ENCODE results near the gene BANP. TPM values are rescaled to one million over a fixed set of nuclear protein-coding genes. Genes with fewer than 3 reads are reported as not detected.
"Not testable (repeated sequence)": the region's sequence is repeated elsewhere in the genome, so short reads cannot be mapped to it uniquely, and the experiment has no call there.

Gene BANP
- polyA plus RNA-seq, 4 donors, result 10.5 to 15.7 (median 11.6) TPM

- 93 to 96% (median 94%) methylated on average over 11 to 12 of the region's 12 CpGs for WGBS, 3 donors
- H3K27ac ChIP-seq (ENCODE audit: low read depth in 1 of 3, low read length in 2 of 3), result no peak overlapping the region
- H3K4me1 ChIP-seq (ENCODE audit: control insufficient read depth in 3 of 3, insufficient read depth in 2 of 3, low read depth in 1 of 3, low read length in 2 of 3), result no peaks in the 10 kb centered on the region
- peaks cover 0 to 50% (median 5%) of the 10 kb centered on the region in 3 donors for H3K36me3 ChIP-seq (ENCODE audit: control insufficient read depth in 3 of 3, insufficient read depth in 2 of 3, low read depth in 1 of 3, low read length in 3 of 3)
- H3K9me3 ChIP-seq (ENCODE audit: control insufficient read depth in 2 of 2, insufficient read depth in 1 of 2, low read depth in 1 of 2, low read length in 1 of 2), result no peaks in the 10 kb centered on the region
- no peak overlapping the region for H3K4me3 ChIP-seq (ENCODE audit: low read depth in 1 of 3, low read length in 3 of 3)
- FAIRE-seq, result no peak
- no peaks in the 10 kb centered on the region for H3K27me3 ChIP-seq (ENCODE audit: control insufficient read depth in 3 of 3, insufficient read depth in 3 of 3, low read length in 3 of 3)
- DNase-seq, result no peak
Observed at GRCh38 chr16:88023366-88023765, 72.1 kb downstream of the BANP start.

DNA sequence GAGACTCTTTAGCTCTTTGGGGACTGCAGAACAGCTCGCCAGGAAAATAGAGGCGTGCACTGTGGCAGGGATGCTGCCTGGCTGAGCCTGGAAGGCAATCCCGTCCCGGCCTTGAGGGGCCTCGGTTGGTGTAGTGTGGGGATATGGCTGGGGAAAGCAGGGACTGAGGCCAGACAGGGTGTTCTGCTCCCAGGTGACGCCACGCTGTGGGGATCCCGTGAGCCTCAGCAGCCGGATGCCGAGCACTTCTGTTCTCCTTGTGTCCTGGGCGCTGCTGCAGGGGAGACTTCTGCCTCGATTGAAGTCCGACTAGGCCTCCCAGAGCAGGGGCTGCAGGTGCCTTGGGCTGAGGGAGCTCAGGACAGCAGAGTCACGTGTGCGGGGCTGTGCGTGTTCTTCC lies 72.6 kb downstream of the BANP start:
- WGBS, 3 donors, result 96 to 97% (median 97%) methylated on average over 16 of the region's 16 CpGs
- no peak for FAIRE-seq

GRCh38 chr16:88024491-88025085 lies 73.4 kb downstream of the BANP start:
- 79 to 86% (median 85%) methylated on average over 21 of the region's 21 CpGs for WGBS, 3 donors
- not testable (repeated sequence) for H3K27me3 ChIP-seq (ENCODE audit: control insufficient read depth in 3 of 3, insufficient read depth in 3 of 3, low read length in 3 of 3); H3K27ac ChIP-seq (ENCODE audit: low read depth in 1 of 3, low read length in 2 of 3); FAIRE-seq; H3K9me3 ChIP-seq (ENCODE audit: control insufficient read depth in 2 of 2, insufficient read depth in 1 of 2, low read depth in 1 of 2, low read length in 1 of 2); H3K4me1 ChIP-seq (ENCODE audit: control insufficient read depth in 3 of 3, insufficient read depth in 2 of 3, low read depth in 1 of 3, low read length in 2 of 3); H3K4me3 ChIP-seq (ENCODE audit: low read depth in 1 of 3, low read length in 3 of 3)
- DNase-seq, result peak in 1 of 2 donors; percentile 24
- H3K36me3 ChIP-seq (ENCODE audit: control insufficient read depth in 3 of 3, insufficient read depth in 2 of 3, low read depth in 1 of 3, low read length in 3 of 3), result peaks cover 0 to 42% (median 5%) of the 10 kb centered on the region in 3 donors

More for the DNA sequence above, 72.6 kb downstream of the BANP start:
- Histone ChIP-seq H3K36me3 (ENCODE audit: control insufficient read depth in 3 of 3, insufficient read depth in 2 of 3, low read depth in 1 of 3, low read length in 3 of 3) (peaks cover 0 to 46% (median 5%) of the 10 kb centered on the region in 3 donors), H3K27me3 (ENCODE audit: control insufficient read depth in 3 of 3, insufficient read depth in 3 of 3, low read length in 3 of 3) (no peaks in the 10 kb centered on the region), H3K4me1 (ENCODE audit: control insufficient read depth in 3 of 3, insufficient read depth in 2 of 3, low read depth in 1 of 3, low read length in 2 of 3) (no peaks in the 10 kb centered on the region), H3K4me3 (ENCODE audit: low read depth in 1 of 3, low read length in 3 of 3) (no peak overlapping the region), H3K27ac (ENCODE audit: low read depth in 1 of 3, low read length in 2 of 3) (no peak overlapping the region), H3K9me3 (ENCODE audit: control insufficient read depth in 2 of 2, insufficient read depth in 1 of 2, low read depth in 1 of 2, low read length in 1 of 2) (no peaks in the 10 kb centered on the region)
- no peak for DNase-seq

GRCh38 chr16:88025086-88025492 lies 73.9 kb downstream of the BANP start:
- DNase-seq; FAIRE-seq; H3K4me1 ChIP-seq (ENCODE audit: control insufficient read depth in 3 of 3, insufficient read depth in 2 of 3, low read depth in 1 of 3, low read length in 2 of 3); H3K27me3 ChIP-seq (ENCODE audit: control insufficient read depth in 3 of 3, insufficient read depth in 3 of 3, low read length in 3 of 3); H3K4me3 ChIP-seq (ENCODE audit: low read depth in 1 of 3, low read length in 3 of 3); H3K9me3 ChIP-seq (ENCODE audit: control insufficient read depth in 2 of 2, insufficient read depth in 1 of 2, low read depth in 1 of 2, low read length in 1 of 2): not testable (repeated sequence)
- H3K27ac ChIP-seq (ENCODE audit: low read depth in 1 of 3, low read length in 2 of 3), result peak overlapping the region in 1 of 3 donors; percentile 40
- H3K36me3 ChIP-seq (ENCODE audit: control insufficient read depth in 3 of 3, insufficient read depth in 2 of 3, low read depth in 1 of 3, low read length in 3 of 3), result peaks cover 0 to 42% (median 5%) of the 10 kb centered on the region in 3 donors
- WGBS, 3 donors, result 65 to 85% (median 67%) methylated on average over 10 of the region's 10 CpGs

- H3K9me3 ChIP-seq (ENCODE audit: control insufficient read depth in 2 of 2, insufficient read depth in 1 of 2, low read depth in 1 of 2, low read length in 1 of 2); DNase-seq; H3K27me3 ChIP-seq (ENCODE audit: control insufficient read depth in 3 of 3, insufficient read depth in 3 of 3, low read length in 3 of 3); H3K4me3 ChIP-seq (ENCODE audit: low read depth in 1 of 3, low read length in 3 of 3); FAIRE-seq; H3K27ac ChIP-seq (ENCODE audit: low read depth in 1 of 3, low read length in 2 of 3); H3K4me1 ChIP-seq (ENCODE audit: control insufficient read depth in 3 of 3, insufficient read depth in 2 of 3, low read depth in 1 of 3, low read length in 2 of 3): not testable (repeated sequence)
- peaks cover 0 to 39% (median 5%) of the 10 kb centered on the region in 3 donors for H3K36me3 ChIP-seq (ENCODE audit: control insufficient read depth in 3 of 3, insufficient read depth in 2 of 3, low read depth in 1 of 3, low read length in 3 of 3)
- WGBS, 3 donors, result 92 to 95% (median 94%) methylated on average over 24 of the region's 24 CpGs
Observed at GRCh38 chr16:88025828-88026555, 74.8 kb downstream of the BANP start.

DNA sequence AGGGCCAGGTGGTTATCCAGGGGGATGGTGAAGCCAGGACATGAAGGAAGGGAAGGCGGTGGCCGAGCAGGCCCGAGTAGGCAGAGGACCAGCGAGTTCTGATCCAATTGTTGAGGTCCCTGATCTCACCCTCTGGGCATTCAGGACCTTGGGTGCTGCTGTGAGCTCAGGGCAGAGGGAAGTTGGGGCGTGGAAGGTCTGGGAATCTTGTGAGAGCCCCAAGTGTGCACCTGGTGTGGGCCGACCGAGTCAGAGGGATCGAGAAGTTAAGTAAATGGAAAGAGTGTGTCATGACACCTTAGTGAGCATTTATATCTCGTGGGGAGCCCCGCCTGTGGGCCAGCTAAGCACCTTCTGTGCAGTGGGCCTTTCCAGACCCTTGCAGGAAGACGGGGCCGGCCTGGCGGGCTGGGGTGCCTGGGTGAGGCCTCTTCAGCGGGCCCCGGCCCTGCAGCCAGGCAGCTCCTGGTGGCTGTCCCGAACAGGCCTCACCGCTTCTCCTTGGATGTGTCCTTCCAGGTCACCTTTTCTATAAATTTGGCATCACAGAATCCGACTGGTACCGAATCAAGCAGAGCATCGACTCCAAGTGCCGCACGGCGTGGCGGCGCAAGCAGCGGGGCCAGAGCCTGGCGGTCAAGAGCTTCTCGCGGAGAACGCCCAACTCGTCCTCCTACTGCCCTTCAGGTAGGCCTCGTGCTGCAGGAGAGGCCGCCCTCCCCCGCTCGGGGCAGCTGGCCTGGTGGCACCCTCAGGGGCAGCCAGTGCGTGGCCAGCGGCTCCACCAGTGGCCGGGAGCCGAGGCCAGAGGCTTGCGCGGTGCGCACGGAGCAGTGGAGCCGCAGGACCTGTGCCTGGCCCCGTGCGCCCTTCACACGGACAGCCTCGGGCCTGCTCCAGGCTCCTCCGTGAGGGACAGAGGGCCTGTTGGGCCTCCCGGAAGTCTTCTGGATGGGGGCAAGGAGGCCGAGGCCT lies 76.0 kb downstream of the BANP start:
- 95 to 97% (median 96%) methylated on average over 41 to 51 of the region's 51 CpGs for WGBS, 3 donors
- no peaks in the 10 kb centered on the region for H3K9me3 ChIP-seq (ENCODE audit: control insufficient read depth in 2 of 2, insufficient read depth in 1 of 2, low read depth in 1 of 2, low read length in 1 of 2)
- no peak for DNase-seq
- FAIRE-seq, result no peak
- H3K27ac ChIP-seq (ENCODE audit: low read depth in 1 of 3, low read length in 2 of 3), result no peak overlapping the region
- H3K4me1 ChIP-seq (ENCODE audit: control insufficient read depth in 3 of 3, insufficient read depth in 2 of 3, low read depth in 1 of 3, low read length in 2 of 3), result no peaks in the 10 kb centered on the region
- H3K4me3 ChIP-seq (ENCODE audit: low read depth in 1 of 3, low read length in 3 of 3), result no peak overlapping the region
- H3K36me3 ChIP-seq (ENCODE audit: control insufficient read depth in 3 of 3, insufficient read depth in 2 of 3, low read depth in 1 of 3, low read length in 3 of 3), result peaks cover 0 to 33% (median 5%) of the 10 kb centered on the region in 3 donors
- H3K27me3 ChIP-seq (ENCODE audit: control insufficient read depth in 3 of 3, insufficient read depth in 3 of 3, low read length in 3 of 3), result no peaks in the 10 kb centered on the region

GRCh38 chr16:88028177-88028930 lies 77.1 kb downstream of the BANP start:
- H3K36me3 ChIP-seq (ENCODE audit: control insufficient read depth in 3 of 3, insufficient read depth in 2 of 3, low read depth in 1 of 3, low read length in 3 of 3), result peaks cover 0 to 25% (median 4%) of the 10 kb centered on the region in 3 donors
- not testable (repeated sequence) for H3K4me1 ChIP-seq (ENCODE audit: control insufficient read depth in 3 of 3, insufficient read depth in 2 of 3, low read depth in 1 of 3, low read length in 2 of 3); H3K27ac ChIP-seq (ENCODE audit: low read depth in 1 of 3, low read length in 2 of 3); FAIRE-seq; H3K9me3 ChIP-seq (ENCODE audit: control insufficient read depth in 2 of 2, insufficient read depth in 1 of 2, low read depth in 1 of 2, low read length in 1 of 2); H3K4me3 ChIP-seq (ENCODE audit: low read depth in 1 of 3, low read length in 3 of 3); H3K27me3 ChIP-seq (ENCODE audit: control insufficient read depth in 3 of 3, insufficient read depth in 3 of 3, low read length in 3 of 3); DNase-seq
- WGBS, 3 donors, result 89 to 94% (median 93%) methylated on average over 13 of the region's 13 CpGs
